NB4 (cell line): ENCODE measurements around the gene TOM1L2.
"Not testable (repeated sequence)": the region's sequence is repeated elsewhere in the genome, so short reads cannot be mapped to it uniquely, and the experiment has no call there.

Experiments
- CTCF ChIP-seq: IDR thresholded peaks from one replicate; pipeline ENCODE4 v1.5.1; 2012; ENCODE audit warnings: low read depth, low read length
- POLR2A ChIP-seq: IDR thresholded peaks from 2 replicates; pipeline ENCODE4 v1.6.1; 2011; ENCODE audit warnings: mild to moderate bottlenecking; ENCODE audit not compliant: insufficient read length; ENCODE audit errors: extremely low read depth

DNA sequence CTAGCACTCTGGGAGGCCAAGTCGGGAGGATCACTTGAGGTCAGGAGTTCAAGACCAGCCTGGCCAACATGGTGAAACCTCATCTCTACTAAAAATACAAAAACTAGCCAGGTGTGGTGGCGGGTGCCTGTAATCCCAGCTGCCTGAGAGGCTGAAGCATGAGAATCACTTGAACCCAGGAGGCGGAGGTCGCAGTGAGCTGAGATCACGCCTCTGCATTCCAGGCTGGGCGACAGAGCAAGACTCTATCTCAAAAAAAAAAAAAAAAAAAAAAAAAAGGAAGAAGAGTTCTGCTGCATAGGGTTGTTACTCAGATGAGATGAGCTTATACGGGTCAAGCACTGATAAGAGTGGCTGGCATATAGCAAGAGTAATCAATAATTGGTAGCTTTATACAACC lies 32.3 kb downstream of the TOM1L2 start:
- TF ChIP-seq CTCF, POLR2A: not testable (repeated sequence)
